OCI-LY3 (cell line): ENCODE data around the gene KCNH2.

Experiments used
- H2AFZ ChIP-seq: fragments of 200-600, 300-600 bp; shearing (Covaris generic); 2 replicates; pipeline ENCODE4 v1.6.0; 2014; ENCODE audit warnings: antibody characterized with exemption, low read depth, low read length
- H3K27ac ChIP-seq: fragments of 200-600, 300-600 bp; sonication (generic); 2 replicates; pipeline ENCODE4 v1.5.1; 2014; ENCODE audit warnings: mild to moderate bottlenecking, low read length, moderate library complexity, mixed read lengths
- H3K27me3 ChIP-seq: fragments of 200-600, 300-600 bp; sonication (generic); 2 replicates; pipeline ENCODE4 v1.6.1; 2014; ENCODE audit warnings: low read depth, low read length, mixed read lengths
- H3K36me3 ChIP-seq: fragments of 200-600, 300-600 bp; sonication (generic); replicated peaks from 2 replicates; pipeline ENCODE3; 2014; ENCODE audit warnings: low read depth, low read length, mixed read lengths
- H3K4me1 ChIP-seq: fragments of 300-600, 200-600 bp; sonication (generic); 2 replicates; pipeline ENCODE4 v1.6.1; 2014; ENCODE audit warnings: low read length, mixed read lengths
- H3K4me2 ChIP-seq: fragments of 200-600, 300-600 bp; sonication (generic); 2 replicates; pipeline ENCODE4 v1.6.1; 2014; ENCODE audit warnings: low read length, mixed read lengths
- H3K4me3 ChIP-seq: fragments of 300-600, 200-600 bp; sonication (generic); 2 replicates; pipeline ENCODE4 v1.5.1; 2014; ENCODE audit warnings: antibody characterized with exemption, mild to moderate bottlenecking, low read length, moderate library complexity
- H3K79me2 ChIP-seq: fragments of 300-600, 200-600 bp; shearing (Covaris generic); 2 replicates; pipeline ENCODE4 v1.6.1; 2014; ENCODE audit warnings: mild to moderate bottlenecking, low read length, mixed read lengths
- H3K9ac ChIP-seq: fragments of 300-600, 200-600 bp; shearing (Covaris generic); 2 replicates; pipeline ENCODE4 v1.6.0; 2014; ENCODE audit warnings: mild to moderate bottlenecking, low read length, moderate library complexity
- H3K9me3 ChIP-seq: fragments of 200-600, 300-600 bp; shearing (Covaris generic); 2 replicates; pipeline ENCODE4 v1.6.1; 2014; ENCODE audit warnings: low read length, mixed read lengths; ENCODE audit not compliant: insufficient read depth
- H4K20me1 ChIP-seq: fragments of 200-600, 300-600 bp; sonication (generic); 2 replicates; pipeline ENCODE4 v1.6.1; 2016; ENCODE audit warnings: low read length, mixed read lengths; ENCODE audit not compliant: insufficient read depth
- EZH2phosphoT487 ChIP-seq: fragments of 200-600 bp; shearing (Covaris generic); IDR thresholded peaks from 2 replicates; pipeline ENCODE4 v1.6.1; 2018; ENCODE audit warnings: antibody characterized with exemption, mixed run types, low read depth
- TF ChIP-seq, protein P1 (sequence below): fragments of 200-600, 300-600 bp; sonication (generic); IDR thresholded peaks from 2 replicates; pipeline ENCODE4 v1.5.1; 2014; ENCODE audit warnings: antibody characterized with exemption, low read length, low read depth

The KCNH2 gene

DNA sequence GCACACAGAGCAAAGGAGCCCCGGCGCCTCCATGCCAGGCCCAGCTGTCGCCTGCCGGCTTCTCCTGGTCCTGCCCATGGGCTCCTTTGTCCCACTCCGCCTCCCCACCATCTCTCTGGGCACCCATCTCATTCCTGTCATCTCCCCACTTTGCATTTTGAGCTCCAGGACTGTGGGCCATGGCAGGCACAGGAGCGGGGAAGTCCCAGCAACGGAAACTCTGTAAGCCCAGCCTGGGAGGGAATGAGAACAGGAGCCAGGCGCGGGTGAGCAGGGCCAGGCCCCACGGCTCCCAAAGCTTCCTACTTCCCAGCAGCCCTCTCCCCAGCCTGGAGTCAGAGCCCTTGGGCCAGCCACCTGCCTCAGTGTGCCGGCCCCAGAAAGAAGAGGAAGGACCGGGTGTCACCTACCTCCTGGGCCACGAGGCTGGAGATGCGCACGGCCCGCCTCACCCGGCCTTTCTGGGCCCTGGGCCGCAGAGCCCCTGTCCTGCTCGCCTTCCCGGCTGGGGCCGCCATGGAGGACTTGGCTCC is 23.1 kb downstream of the KCNH2 start:
- no peaks in the 10 kb centered on the region for H3K4me1 ChIP-seq
- no peak overlapping the region for H3K9ac ChIP-seq
- no peaks in the 10 kb centered on the region for H3K79me2 ChIP-seq
- H3K4me2 ChIP-seq, result no peak overlapping the region
- H3K27me3 ChIP-seq, result no peaks in the 10 kb centered on the region
- TF ChIP-seq, protein P1, sequence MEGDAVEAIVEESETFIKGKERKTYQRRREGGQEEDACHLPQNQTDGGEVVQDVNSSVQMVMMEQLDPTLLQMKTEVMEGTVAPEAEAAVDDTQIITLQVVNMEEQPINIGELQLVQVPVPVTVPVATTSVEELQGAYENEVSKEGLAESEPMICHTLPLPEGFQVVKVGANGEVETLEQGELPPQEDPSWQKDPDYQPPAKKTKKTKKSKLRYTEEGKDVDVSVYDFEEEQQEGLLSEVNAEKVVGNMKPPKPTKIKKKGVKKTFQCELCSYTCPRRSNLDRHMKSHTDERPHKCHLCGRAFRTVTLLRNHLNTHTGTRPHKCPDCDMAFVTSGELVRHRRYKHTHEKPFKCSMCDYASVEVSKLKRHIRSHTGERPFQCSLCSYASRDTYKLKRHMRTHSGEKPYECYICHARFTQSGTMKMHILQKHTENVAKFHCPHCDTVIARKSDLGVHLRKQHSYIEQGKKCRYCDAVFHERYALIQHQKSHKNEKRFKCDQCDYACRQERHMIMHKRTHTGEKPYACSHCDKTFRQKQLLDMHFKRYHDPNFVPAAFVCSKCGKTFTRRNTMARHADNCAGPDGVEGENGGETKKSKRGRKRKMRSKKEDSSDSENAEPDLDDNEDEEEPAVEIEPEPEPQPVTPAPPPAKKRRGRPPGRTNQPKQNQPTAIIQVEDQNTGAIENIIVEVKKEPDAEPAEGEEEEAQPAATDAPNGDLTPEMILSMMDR, result no peak
- no peak for TF ChIP-seq EZH2phosphoT487
- no peaks in the 10 kb centered on the region for H4K20me1 ChIP-seq
- no peak overlapping the region for H3K27ac ChIP-seq
- H3K36me3 ChIP-seq, result no peaks in the 10 kb centered on the region
- H3K4me3 ChIP-seq, result no peak overlapping the region
- H3K9me3 ChIP-seq, result no peaks in the 10 kb centered on the region
- no peak overlapping the region for H2AFZ ChIP-seq

GRCh38 chr7:150954201-150954985 is 23.7 kb downstream of the KCNH2 start:
- Histone ChIP-seq H4K20me1 (no peaks in the 10 kb centered on the region), H3K4me3 (no peak overlapping the region), H3K9ac (no peak overlapping the region), H3K9me3 (no peaks in the 10 kb centered on the region), H3K27ac (no peak overlapping the region), H2AFZ (no peak overlapping the region), H3K4me1 (no peaks in the 10 kb centered on the region), H3K27me3 (no peaks in the 10 kb centered on the region), H3K79me2 (no peaks in the 10 kb centered on the region), H3K36me3 (no peaks in the 10 kb centered on the region), H3K4me2 (no peak overlapping the region)
- TF ChIP-seq EZH2phosphoT487, result no peak
- TF ChIP-seq, protein P1, result no peak

DNA sequence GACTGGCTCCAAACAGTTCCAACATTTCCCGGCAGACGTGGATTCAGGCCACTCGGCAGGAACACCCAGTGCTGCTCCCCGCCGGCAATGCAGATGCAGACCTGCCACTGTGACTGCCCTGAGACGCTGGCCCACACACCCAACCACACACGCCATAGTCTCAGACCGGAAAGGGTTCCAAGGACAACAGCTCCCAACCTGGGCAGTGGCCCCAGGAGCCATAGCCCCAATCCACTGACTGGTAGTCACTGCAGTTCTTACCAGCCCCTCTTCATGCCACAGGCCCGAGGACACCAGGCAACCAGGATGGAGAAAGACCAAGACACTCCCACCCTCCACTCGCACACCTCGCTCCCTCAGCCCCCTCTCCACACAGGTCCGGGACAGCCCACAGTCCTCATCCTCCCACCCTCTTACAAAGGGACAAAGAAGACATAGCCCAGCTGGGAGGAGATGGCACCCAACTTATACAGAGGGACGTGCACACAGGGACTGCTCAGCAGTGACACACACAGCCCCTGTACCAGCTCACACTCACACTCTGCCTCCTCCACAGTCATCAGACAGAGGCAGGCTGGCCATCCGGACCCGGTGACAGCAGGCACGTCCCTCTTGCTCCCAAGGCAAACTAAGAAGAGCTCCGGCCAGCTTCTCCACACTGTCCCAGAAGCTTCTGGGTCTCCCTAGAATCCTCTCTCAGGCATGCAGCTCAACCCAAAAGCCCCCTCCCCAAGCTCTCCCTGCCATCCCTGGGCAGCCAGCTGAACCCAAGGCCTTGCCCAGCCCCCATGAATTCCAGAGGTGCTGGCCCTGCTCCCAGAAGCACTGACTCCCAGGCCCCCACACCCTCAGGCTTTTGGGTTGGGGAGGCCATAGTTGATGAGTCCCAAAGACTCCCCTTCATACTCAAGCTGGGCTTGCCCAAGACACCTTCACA is 24.8 kb downstream of the KCNH2 start:
- H3K9ac ChIP-seq, result no peak overlapping the region
- H3K27ac ChIP-seq, result no peak overlapping the region
- H3K9me3 ChIP-seq, result no peaks in the 10 kb centered on the region
- H3K4me2 ChIP-seq, result no peak overlapping the region
- H3K4me3 ChIP-seq, result no peak overlapping the region
- no peaks in the 10 kb centered on the region for H3K79me2 ChIP-seq
- H3K36me3 ChIP-seq, result no peaks in the 10 kb centered on the region
- TF ChIP-seq, protein P1, result no peak
- no peak for TF ChIP-seq EZH2phosphoT487
- no peak overlapping the region for H2AFZ ChIP-seq
- H3K4me1 ChIP-seq, result no peaks in the 10 kb centered on the region
- H3K27me3 ChIP-seq, result no peaks in the 10 kb centered on the region
- no peaks in the 10 kb centered on the region for H4K20me1 ChIP-seq

DNA sequence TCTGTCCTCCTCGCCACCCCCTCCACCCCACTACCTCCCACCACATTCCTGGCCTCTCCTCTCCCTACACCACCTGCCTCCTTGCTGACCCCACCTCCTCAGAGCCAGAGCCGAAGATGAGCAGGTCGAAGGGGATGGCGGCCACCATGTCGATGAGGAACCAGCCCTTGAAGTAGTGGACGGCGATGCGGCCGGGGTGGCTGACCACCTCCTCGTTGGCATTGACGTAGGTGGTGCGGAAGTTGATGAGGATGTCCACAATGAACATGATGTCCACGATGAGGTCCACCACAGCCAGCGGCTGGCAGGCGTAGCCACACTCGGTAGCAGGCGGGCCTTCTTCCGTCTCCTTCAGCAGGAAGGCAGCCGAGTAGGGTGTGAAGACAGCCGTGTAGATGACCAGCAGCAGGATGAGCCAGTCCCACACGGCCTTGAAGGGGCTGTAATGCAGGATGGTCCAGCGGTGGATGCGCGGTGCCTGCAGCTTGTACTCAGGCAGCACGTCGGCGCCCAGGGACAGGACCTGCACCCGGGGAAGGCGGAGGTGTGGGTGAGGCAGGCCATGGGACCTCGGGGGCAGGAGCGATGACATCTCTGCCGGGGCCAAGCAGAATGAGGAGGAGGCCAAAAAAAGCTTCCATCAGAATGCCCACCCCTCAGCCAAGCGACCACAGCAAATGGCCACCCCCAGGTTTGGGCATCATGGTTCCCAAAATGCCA is 25.6 kb downstream of the KCNH2 start:
- no peak overlapping the region for H3K4me2 ChIP-seq
- H3K27me3 ChIP-seq, result no peaks in the 10 kb centered on the region
- no peaks in the 10 kb centered on the region for H3K79me2 ChIP-seq
- no peak overlapping the region for H3K27ac ChIP-seq
- no peak overlapping the region for H3K4me3 ChIP-seq
- H3K9ac ChIP-seq, result no peak overlapping the region
- no peak overlapping the region for H2AFZ ChIP-seq
- H3K36me3 ChIP-seq, result no peaks in the 10 kb centered on the region
- no peaks in the 10 kb centered on the region for H3K9me3 ChIP-seq
- H3K4me1 ChIP-seq, result no peaks in the 10 kb centered on the region
- H4K20me1 ChIP-seq, result no peaks in the 10 kb centered on the region
- TF ChIP-seq EZH2phosphoT487, result no peak
- TF ChIP-seq, protein P1, result no peak
